A549 (cell line): ENCODE results near the gene FABP2.

ENCODE experiments used
- CTCF ChIP-seq: fragments of >200 bp; sonication (Bioruptor Twin); formaldehyde crosslinking; IDR thresholded peaks from 3 replicates; pipeline ENCODE4 v1.5.1; 2016
- EP300 ChIP-seq, 2 experiments: fragments of >200 bp; sonication (Bioruptor Twin); formaldehyde crosslinking; IDR thresholded peaks; 2 replicates in 1 of 2; 3 replicates in 1 of 2; pipeline ENCODE4 v1.6.1; 2016 to 2017
- MAX ChIP-seq: IDR thresholded peaks from 2 replicates; pipeline ENCODE4 v1.6.1; 2012
- NR3C1 ChIP-seq: fragments of >200 bp; sonication (Bioruptor Twin); formaldehyde crosslinking; IDR thresholded peaks from 3 replicates; pipeline ENCODE4 v1.6.1; 2017
- POLR2A ChIP-seq: IDR thresholded peaks from 2 replicates; pipeline ENCODE4 v1.6.1; 2012; ENCODE audit warnings: mild to moderate bottlenecking, low read length
- REST ChIP-seq: fragments of 200-600 bp; sonication (generic); IDR thresholded peaks from 2 replicates; pipeline ENCODE4 v1.6.1; 2016; ENCODE audit warnings: antibody characterized with exemption, mild to moderate bottlenecking, moderate library complexity
- RNF2 ChIP-seq: fragments of 200-600 bp; sonication (generic); IDR thresholded peaks from 2 replicates; pipeline ENCODE4 v1.6.1; 2016; ENCODE audit warnings: low read depth, mild to moderate bottlenecking, antibody characterized with exemption, moderate library complexity, borderline replicate concordance
- ZSCAN20 ChIP-seq: fragments of 250-450 bp; sonication (Bioruptor Pico); IDR thresholded peaks from 2 replicates; pipeline ENCODE4 v1.8.0; 2022; ENCODE audit warnings: mild to moderate bottlenecking, moderate library complexity

- no peak for TF ChIP-seq CTCF
- no peak for TF ChIP-seq EP300 (IDR thresholded peaks at IDR 0.05)
- no peak for TF ChIP-seq POLR2A
- no peak for TF ChIP-seq MAX
- TF ChIP-seq REST = no peak
- TF ChIP-seq NR3C1 = no peak
- TF ChIP-seq RNF2 = no peak
- no peak for TF ChIP-seq ZSCAN20 (CRISPR knock-in tag)
Observed at GRCh38 chr4:119317990-119318389, 3.9 kb downstream of the FABP2 start.
